Raji (cell line): ENCODE data around the gene TMEM82.

Source experiments
- POLR2A ChIP-seq: IDR thresholded peaks from 2 replicates; pipeline ENCODE4 v1.6.1; 2011; ENCODE audit warnings: low read depth, low read length, control low read depth; ENCODE audit not compliant: insufficient read depth

TMEM82 gene

DNA sequence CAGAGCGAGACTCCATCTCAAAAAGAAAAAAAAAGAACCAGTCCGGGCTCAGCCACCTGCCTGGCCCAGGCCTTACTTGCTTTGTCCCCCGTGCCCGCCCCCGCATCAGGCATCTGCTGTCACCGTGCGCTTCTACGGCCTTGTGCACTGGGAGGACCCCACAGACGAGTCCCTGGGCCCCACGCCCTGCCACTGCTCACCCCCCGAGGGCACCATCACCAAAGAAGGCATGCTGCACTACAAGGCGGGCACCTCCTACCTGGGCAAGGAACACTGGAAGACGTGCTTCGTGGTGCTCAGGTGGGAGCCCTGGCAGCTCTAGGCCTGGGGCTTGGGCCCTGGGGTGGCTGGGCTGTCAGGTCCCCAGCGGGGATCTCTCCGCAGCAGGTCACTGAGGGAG is 11.9 kb upstream of the TMEM82 start:
- TF ChIP-seq POLR2A: no peak

DNA sequence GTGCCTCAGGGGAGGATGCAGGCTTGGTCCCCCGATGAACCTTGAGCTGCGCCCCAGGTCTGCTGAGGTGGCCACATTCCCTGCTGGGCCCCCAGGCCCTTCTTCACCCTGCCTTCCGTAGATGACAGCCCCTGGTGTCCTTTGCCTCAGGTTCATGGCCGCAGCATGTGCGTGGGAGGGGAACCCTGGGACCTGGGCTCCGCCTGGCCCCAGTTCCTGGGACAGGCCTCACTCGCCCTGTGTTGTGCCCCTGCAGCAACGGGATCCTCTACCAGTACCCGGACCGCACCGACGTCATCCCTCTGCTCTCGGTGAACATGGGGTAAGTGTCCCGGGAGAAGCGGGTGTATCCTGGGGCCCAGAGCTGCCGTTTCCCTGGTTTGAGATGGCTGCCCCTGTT is 11.4 kb upstream of the TMEM82 start:
- TF ChIP-seq POLR2A: no peak

DNA sequence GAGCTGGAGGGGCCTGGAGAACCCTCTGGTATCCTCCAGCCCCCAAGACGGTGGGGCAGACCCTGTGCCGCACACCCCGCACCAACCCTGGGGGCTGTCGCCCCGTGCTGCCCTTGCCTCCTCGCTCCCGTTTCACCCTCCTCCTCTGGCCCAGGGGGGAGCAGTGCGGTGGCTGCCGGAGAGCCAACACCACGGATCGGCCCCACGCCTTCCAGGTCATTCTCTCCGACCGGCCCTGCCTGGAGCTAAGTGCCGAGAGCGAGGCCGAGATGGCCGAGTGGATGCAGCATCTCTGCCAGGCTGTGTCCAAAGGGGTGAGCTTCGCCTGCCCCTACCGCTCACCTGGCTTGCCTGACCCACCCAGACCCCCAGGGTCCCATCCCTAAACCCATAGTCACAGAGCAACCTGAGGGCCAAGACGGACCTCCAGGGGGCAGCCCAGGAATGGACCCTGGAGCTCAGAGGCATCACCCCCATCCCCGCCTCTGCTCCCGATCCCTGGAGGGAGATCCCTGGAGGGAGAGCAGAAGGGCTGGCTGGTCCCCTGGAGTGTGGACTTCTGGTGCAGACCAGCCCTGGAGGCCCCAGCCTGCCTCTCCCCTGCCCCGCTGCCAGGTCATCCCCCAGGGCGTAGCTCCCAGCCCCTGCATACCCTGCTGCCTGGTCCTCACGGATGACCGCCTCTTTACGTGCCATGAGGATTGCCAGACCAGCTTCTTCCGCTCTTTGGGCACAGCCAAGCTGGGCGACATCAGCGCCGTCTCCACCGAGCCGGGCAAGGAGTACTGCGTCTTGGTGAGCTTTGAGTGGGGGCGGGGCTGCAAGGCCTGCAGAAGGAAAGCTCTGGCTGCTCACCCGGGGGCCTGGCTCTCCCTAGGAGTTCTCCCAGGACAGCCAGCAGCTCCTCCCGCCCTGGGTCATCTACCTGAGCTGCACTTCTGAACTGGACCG is 10.3 kb upstream of the TMEM82 start:
- no peak for TF ChIP-seq POLR2A

DNA sequence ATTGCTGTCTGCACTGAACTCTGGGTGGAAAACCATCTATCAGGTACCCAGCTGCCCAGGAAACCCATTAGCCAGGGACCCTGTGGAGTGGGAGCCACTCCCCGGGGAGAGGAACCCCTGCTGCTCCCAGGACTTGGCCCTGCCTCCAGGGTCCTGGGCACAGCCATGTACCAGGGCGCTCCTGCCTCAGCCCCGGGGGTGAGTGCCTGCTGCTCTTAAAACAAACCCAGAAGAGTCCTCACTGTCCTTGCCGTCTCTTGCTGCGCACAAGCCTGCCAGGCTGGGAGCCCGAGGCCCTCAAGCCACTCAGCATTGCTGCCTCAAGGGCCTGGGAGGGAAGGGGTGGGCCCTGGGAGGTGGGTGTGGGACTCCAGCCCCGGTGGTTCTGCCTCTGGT is 9.6 kb upstream of the TMEM82 start:
- TF ChIP-seq POLR2A: no peak

DNA sequence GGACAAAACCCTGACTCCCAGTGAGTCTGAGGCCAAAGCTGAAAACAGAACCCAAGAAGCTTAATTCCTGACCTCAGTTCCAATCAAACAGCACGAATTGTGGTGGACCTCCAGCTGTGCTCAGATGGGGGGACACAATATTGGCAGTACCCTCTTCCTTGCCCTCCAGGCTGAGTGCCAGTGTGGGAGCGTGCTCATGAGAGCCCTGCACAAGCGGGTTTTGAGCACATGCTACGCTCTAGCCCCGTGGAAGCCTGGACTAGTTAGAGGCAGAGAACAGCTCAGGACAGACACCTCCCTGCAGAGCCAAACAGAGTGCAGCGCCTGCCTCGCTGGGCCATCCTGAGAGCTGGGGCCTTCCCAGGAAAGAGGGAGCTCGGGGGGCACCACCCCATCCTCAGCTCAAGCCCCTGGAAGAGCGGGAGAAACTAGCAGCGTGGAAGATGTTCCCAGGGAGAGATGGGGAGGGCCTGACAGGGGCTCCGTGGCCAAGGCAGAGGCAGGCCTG is 9.0 kb upstream of the TMEM82 start:
- TF ChIP-seq POLR2A: no peak

DNA sequence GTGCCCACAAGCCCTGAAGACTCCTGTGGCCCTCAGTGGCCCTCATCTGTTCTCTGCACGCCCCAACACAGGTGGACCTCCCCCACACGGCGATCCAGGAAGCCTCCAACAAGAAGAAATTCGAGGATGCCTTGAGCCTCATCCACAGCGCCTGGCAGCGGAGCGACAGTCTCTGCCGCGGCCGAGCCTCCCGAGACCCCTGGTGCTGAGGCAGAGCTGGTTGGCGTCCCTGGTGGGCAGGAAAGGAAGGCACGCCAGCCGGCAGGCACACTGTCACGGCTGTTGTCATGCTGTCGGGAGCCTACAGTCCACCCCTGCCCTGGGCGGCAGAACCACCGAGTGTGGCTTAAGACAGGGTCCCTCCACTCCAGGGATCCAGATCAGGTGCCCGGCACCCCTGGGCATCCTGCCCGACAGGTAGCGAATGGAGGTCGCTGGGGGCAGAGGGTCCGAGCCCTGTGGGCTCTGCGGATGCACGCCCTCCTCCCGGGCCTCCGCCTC is 8.5 kb upstream of the TMEM82 start:
- no peak for TF ChIP-seq POLR2A

DNA sequence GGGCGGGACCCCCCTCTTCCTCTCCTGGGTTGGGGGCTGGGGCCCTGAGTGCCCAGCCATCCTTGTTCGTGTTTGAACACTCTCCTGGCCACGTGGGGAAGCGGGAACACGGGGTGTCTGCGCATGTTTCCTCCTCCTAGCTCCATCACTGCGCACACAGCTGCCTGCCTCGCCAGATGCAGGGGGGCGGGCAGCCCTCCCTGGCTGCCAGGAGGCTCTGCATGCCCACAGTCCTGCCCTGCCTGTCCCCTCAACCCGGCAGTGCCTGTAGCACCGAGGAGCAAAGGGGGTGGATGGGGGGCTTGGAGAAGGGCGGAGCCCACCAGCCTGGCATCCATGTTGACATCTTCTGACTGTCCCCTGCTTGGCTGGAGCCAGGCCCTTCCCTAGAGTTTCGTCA is 8.0 kb upstream of the TMEM82 start:
- no peak for TF ChIP-seq POLR2A

DNA sequence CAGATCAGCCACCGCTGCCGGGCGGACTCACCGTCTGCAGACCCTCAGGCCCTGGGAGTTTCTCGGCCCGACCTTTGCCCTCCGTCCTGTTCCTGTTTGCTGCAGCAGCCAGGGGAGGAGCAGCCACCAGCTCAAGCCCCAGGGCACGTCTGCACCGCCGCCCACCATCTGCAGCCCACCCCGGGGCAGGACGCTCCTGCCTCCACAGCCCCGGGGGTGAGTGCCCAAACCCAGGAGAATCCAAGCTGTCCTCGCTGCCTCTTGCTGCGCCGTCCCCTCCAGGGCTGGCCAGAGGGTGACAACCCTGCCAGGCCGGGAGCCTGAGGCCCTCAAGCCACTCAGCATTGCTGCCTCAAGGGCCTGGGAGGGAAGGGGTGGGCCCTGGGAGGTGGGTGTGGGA is 7.4 kb upstream of the TMEM82 start:
- no peak for TF ChIP-seq POLR2A

DNA sequence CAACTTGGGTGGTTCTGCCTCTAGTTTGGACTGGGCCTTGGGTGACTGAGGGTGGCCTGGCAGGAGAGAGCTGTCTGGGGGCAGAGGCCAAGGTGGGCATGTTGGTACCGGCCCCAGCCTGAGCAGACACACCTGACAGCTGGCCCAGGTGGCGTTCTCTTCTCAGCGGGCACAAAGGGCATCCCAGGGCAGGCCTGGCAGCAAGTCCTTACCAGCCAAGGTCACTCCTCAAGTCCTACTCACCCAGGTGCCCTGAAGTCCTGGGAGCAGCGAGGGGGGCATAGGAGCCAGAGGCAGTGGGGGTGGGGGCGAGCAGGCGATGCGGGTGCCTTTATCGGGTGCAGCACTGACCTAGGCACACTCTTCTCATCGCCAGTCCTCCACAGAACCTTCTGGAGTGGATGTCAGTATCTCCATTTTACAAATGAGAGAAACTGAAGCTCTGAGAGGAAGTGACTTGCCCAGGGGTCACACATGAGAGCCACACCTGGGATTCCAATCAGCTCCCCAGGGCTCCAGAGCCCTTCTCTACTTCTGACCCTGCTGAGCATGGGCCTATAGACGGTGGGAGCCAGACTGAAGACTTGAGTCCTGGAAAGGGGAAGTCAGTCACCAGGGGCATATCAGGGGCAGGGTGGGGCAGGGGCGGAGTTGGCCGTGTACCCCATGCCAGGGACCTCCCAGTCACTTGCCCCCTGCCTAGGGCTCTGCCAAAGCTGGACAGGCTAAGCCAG is 6.8 kb upstream of the TMEM82 start:
- no peak for TF ChIP-seq POLR2A

DNA sequence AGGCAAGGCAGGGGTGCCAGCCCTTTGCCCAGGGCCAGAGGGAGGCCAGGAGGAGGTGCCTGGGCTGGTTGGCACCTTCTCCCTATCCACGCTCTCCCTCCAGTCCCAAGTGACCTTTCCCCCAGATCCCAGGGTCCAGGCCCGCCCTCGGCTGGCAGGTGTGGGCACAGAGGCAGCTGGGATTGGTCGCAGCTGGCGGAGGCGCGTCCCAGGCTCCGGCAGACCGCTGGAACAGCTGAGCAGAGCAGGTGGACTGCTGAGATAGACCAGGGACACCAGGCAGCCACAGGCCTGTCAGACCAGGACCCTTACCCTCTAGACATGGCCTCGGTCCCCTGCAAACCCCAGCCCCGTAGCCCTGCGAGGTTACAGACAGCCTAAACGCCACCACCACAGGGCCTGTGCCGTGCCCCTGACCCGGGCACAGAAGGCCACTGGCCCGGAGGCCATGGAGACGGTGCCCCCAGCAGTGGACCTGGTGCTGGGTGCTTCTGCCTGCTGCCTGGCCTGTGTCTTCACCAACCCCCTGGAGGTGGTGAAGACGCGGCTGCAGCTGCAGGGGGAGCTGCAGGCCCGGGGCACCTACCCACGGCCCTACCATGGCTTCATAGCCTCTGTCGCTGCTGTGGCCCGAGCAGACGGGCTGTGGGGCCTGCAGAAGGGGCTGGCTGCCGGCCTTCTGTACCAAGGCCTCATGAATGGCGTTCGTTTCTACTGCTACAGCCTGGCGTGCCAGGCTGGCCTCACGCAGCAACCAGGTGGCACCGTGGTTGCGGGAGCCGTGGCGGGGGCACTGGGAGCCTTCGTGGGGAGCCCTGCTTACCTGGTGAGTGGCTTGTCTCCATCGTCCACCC is 6.0 kb upstream of the TMEM82 start, which contains the start of gene SLC25A34:
Gene SLC25A34 (plus strand): TSS at position 221 of the 854 bp plus-strand sequence. CDS start 228 bp downstream, at position 449.
- TF ChIP-seq POLR2A: no peak

DNA sequence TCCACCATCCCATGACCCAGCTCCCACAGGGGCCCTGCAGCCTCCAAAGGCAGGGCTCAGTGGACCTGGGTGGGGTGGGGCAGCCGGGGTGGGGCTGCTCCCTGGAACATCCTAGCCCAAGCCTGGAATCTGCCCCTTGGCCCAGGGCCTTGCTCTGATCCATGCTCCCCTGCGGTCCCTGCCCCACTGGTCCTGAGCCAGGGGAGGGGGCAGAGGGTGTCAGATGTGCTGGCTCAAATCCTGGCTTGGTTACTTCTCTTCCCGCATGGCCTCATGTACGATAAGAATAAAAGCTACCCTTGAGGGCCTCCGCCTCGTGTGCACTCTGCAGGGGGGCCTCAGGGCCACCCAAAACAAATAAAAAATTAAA is 5.4 kb upstream of the TMEM82 start:
- no peak for TF ChIP-seq POLR2A

DNA sequence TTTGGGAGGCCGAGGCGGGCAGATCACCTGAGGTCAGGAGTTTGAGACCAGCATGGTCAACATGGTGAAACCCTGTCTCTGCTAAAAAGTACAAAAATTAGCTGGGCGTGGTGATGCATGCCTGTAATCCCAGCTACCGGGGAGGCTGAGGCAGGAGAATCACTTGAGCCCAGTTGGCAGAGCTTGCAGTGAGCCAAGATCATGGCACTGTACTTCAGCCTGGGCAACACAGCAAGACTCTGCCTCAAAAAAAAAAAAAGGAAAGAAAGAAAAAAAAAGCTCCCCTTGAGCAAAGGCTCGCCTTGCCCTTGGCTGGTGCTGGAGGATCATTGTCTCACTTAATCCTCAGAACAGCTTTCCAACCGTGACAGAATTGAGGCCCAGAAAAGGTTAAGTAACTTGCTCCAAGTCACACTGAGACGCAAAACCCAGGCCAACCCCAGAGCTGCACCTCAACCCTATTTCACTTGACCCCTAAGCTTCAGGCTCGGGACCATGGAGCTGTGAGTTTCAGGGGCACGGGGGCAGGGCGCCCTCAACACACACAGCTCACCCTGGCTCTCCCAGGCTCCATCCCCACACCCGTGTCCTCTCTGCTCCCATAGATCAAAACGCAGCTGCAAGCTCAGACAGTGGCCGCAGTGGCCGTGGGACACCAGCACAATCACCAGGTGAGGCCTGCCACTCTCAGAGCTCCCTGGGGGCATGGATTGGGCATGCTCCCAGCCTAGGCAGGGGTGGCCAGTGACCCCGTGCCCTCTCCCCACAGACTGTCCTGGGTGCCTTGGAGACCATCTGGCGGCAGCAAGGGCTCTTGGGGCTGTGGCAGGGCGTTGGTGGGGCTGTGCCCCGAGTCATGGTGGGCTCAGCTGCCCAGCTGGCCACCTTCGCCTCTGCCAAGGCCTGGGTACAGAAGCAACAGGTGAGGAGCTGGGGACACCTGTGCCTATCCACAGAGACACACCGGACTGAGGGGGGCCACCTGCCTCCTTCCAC is 4.7 kb upstream of the TMEM82 start:
- no peak for TF ChIP-seq POLR2A

DNA sequence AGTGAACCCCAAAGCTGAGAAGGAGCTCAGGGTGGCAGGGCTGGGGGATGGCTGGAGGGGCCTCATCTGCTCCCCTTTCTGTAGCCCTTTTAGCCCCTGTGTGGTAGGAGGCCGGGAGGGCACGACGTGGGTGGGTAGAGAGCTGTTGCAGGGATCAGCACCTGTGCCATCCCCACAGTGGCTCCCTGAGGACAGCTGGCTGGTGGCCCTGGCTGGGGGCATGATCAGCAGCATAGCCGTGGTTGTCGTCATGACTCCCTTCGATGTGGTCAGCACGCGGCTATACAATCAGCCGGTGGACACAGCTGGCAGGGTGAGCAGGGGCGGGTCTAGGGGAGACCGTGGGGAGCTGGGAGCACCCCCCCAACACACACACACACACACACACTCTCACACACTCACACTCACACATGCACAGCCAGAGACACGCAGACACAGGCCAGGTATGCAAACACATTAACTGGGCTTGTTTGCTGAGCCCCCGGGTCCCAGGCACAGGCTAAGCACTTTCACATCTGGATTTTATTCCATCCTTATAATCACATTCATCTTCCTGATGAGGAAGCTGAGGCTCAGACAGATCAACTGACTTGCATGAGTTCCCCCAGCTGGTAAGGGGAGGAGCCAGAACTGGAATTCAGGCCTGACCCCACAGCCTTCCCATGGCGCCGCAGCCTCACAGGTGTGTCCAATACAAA is 3.7 kb upstream of the TMEM82 start:
- no peak for TF ChIP-seq POLR2A
